Right cardiac atrium (tissue), 5 donors: Measurements from ENCODE around the gene ANKS1A. TPM values are rescaled to one million over a fixed set of nuclear protein-coding genes. Genes with fewer than 3 reads are reported as not detected.

Source experiments
- ATAC-seq, 2 donors: fragments of 200-7000 bp; cut with Tn5 transposase; one replicate each; pipeline versions ENCODE4 v1.8.0 to v1.9.1; 2020; ENCODE audit warnings: moderate library complexity in 2 of 2, mild to moderate bottlenecking in 1 of 2
- DNase-seq, 3 donors: peaks; one replicate each; pipeline ENCODE4 v3.0.0-alpha.2; 2020
- H3K27ac ChIP-seq: one replicate; pipeline ENCODE4 v1.5.1; 2013; ENCODE audit warnings: mild to moderate bottlenecking, low read length, control low read depth, moderate library complexity
- H3K27me3 ChIP-seq: one replicate; pipeline ENCODE4 v1.6.1; 2013; ENCODE audit not compliant: control insufficient read depth, insufficient read depth
- H3K4me1 ChIP-seq: one replicate; pipeline ENCODE4 v1.6.1; 2013; ENCODE audit warnings: low read length; ENCODE audit not compliant: control insufficient read depth, insufficient read depth
- H3K4me3 ChIP-seq: one replicate; pipeline ENCODE4 v1.5.1; 2013; ENCODE audit warnings: low read length, control low read depth
- H3K9me3 ChIP-seq: one replicate; pipeline ENCODE4 v1.6.1; 2013; ENCODE audit warnings: low read length; ENCODE audit not compliant: control insufficient read depth
- WGBS: extraction: QIAGEN DNeasy Blood & Tissue Kit; methylation state at CpG from one replicate; pipeline ENCODE4 v1.1.7; 2013; 5-methylcytosine and 5-hydroxymethylcytosine counted together
- intact Hi-C, 4 donors: fragments of 100-400 bp; cut with DNase I; formaldehyde crosslinking; loops; one replicate each; pipeline versions ENCODE4 v1.11.0 to v1.14.0; 2022 to 2023
- polyA plus RNA-seq: library from polyadenylated mRNA; stranded (reverse); fragments of 200-250 nt; gene quantifications from one replicate; pipeline ENCODE4 v1.2.3, GENCODE V29; 2013
- total RNA-seq, 4 donors: library from RNA; stranded (reverse); fragmentation: NEBNext Ultra II Directional; extraction: Animal tissue kit (Norgen Biotek cat#: 25700); gene quantifications; one replicate each; pipeline ENCODE4 v1.2.1, GENCODE V29; 2021
- donor health status: healthy with polysubstance abuse.
- donor health status: DM: no; HTN: yes; CAD: no.
- donor health status: DM: no; HTN: no; CAD: no.
- donor health status: DM: no; HTN: yes; CAD: no; lungs with severe emphysema.
- donor health status: DM: yes; HTN: yes; CAD: no.

The ANKS1A gene
- total and polyA plus RNA-seq, 5 donors: 11.5 to 28.5 (median 27.1) TPM

- DNase-seq: peak; percentile 66 to 81 (median 79)
- H3K27me3 ChIP-seq: no peaks in the 10 kb centered on the region
- peak; percentile 80 to 86 for ATAC-seq
- intact Hi-C loops: no loop called here
- peaks cover 16% of the 10 kb centered on the region for H3K4me1 ChIP-seq
- no peak overlapping the region for H3K4me3 ChIP-seq
- H3K27ac ChIP-seq: peak overlapping the region; percentile 65
- 33% methylated on average over 13 of the region's 13 CpGs for WGBS
- H3K9me3 ChIP-seq: no peaks in the 10 kb centered on the region
These were observed 145.5 kb downstream of the ANKS1A start for GRCh38 chr6:35034411-35035191.

- WGBS: 42% methylated on average over 5 of the region's 5 CpGs
- DNase-seq (no peak), ATAC-seq (peak in 1 of 2 donors; percentile 13)
- H3K27ac ChIP-seq: no peak overlapping the region
- no peaks in the 10 kb centered on the region for H3K27me3 ChIP-seq
- H3K4me3 ChIP-seq: no peak overlapping the region
- intact Hi-C loops: no loop called here
- no peaks in the 10 kb centered on the region for H3K9me3 ChIP-seq
- H3K4me1 ChIP-seq: peaks cover 18% of the 10 kb centered on the region
These were observed 146.5 kb downstream of the ANKS1A start for GRCh38 chr6:35035481-35036030.

- no peak for ATAC-seq
These were observed 147.2 kb downstream of the ANKS1A start for GRCh38 chr6:35036059-35036827.

GRCh38 chr6:35036828-35037663, 148.0 kb downstream of the ANKS1A start:
- Histone ChIP-seq H3K4me1 (peaks cover 24% of the 10 kb centered on the region), H3K4me3 (no peak overlapping the region), H3K9me3 (no peaks in the 10 kb centered on the region), H3K27ac (no peak overlapping the region), H3K27me3 (no peaks in the 10 kb centered on the region)
- intact Hi-C loops: no loop called here
- DNase-seq (no peak), ATAC-seq (no peak)
- WGBS: 76% methylated on average over 8 of the region's 8 CpGs

More at GRCh38 chr6:35036059-35036827, 147.2 kb downstream of the ANKS1A start:
- no peak for DNase-seq
- no peak overlapping the region for H3K27ac ChIP-seq
- 64% methylated on average over 7 of the region's 7 CpGs for WGBS
- H3K9me3 ChIP-seq: no peaks in the 10 kb centered on the region
- peaks cover 20% of the 10 kb centered on the region for H3K4me1 ChIP-seq
- no peaks in the 10 kb centered on the region for H3K27me3 ChIP-seq
- intact Hi-C loops: no loop called here
- no peak overlapping the region for H3K4me3 ChIP-seq

GRCh38 chr6:35037664-35038038, 148.6 kb downstream of the ANKS1A start:
- intact Hi-C loops: no loop called here
- ATAC-seq (no peak), DNase-seq (no peak)
- H3K4me3 ChIP-seq: no peak overlapping the region
- no peak overlapping the region for H3K27ac ChIP-seq
- H3K9me3 ChIP-seq: no peaks in the 10 kb centered on the region
- H3K4me1 ChIP-seq: peaks cover 24% of the 10 kb centered on the region
- H3K27me3 ChIP-seq: no peaks in the 10 kb centered on the region
- WGBS: 90% methylated on average over 2 of the region's 2 CpGs

GRCh38 chr6:35038076-35038475, 149.0 kb downstream of the ANKS1A start:
- no peak overlapping the region for H3K4me3 ChIP-seq
- H3K27ac ChIP-seq: no peak overlapping the region
- intact Hi-C loops: no loop called here
- DNase-seq: no peak
- WGBS: 93% methylated on average over 5 of the region's 5 CpGs
- no peaks in the 10 kb centered on the region for H3K27me3 ChIP-seq
- no peak for ATAC-seq
- H3K4me1 ChIP-seq: peaks cover 28% of the 10 kb centered on the region
- no peaks in the 10 kb centered on the region for H3K9me3 ChIP-seq

- ATAC-seq: no peak
- intact Hi-C loops: no loop called here
- H3K27me3 ChIP-seq: no peaks in the 10 kb centered on the region
- peaks cover 34% of the 10 kb centered on the region for H3K4me1 ChIP-seq
- H3K4me3 ChIP-seq: no peak overlapping the region
- no peak overlapping the region for H3K27ac ChIP-seq
- 87% methylated on average over 1 of the region's 1 CpG for WGBS
- no peaks in the 10 kb centered on the region for H3K9me3 ChIP-seq
- no peak for DNase-seq
These were observed 151.3 kb downstream of the ANKS1A start for GRCh38 chr6:35040398-35040797.

GRCh38 chr6:35041086-35041861, 152.2 kb downstream of the ANKS1A start:
- WGBS: 53% methylated on average over 4 of the region's 4 CpGs
- DNase-seq (no peak), ATAC-seq (no peak)
- no peak overlapping the region for H3K27ac ChIP-seq
- no peaks in the 10 kb centered on the region for H3K27me3 ChIP-seq
- H3K4me1 ChIP-seq: peaks cover 35% of the 10 kb centered on the region
- no peak overlapping the region for H3K4me3 ChIP-seq
- H3K9me3 ChIP-seq: no peaks in the 10 kb centered on the region
- intact Hi-C loops: no loop called here

GRCh38 chr6:35042031-35042815, 153.2 kb downstream of the ANKS1A start:
- Histone ChIP-seq H3K4me3 (no peak overlapping the region), H3K27ac (no peak overlapping the region), H3K27me3 (no peaks in the 10 kb centered on the region), H3K9me3 (no peaks in the 10 kb centered on the region), H3K4me1 (peaks cover 32% of the 10 kb centered on the region)
- DNase-seq (no peak), ATAC-seq (no peak)
- 87% methylated on average over 9 of the region's 9 CpGs for WGBS
- intact Hi-C loops: no loop called here
